Endothelial cell (in vitro differentiated cells): Measurements from ENCODE around the gene CRYBB3. TPM values are rescaled to one million over a fixed set of nuclear protein-coding genes. Genes with fewer than 3 reads are reported as not detected.
"Not testable (repeated sequence)": the region's sequence is repeated elsewhere in the genome, so short reads cannot be mapped to it uniquely, and the experiment has no call there.

Experiments
- DNase-seq: peaks from one replicate; pipeline ENCODE4 v3.0.0; 2021; ENCODE audit warnings: low spot score
- H3K27ac Mint-ChIP-seq: one replicate; pipeline ENCODE4 v1.8.0; 2021; ENCODE audit warnings: mixed read lengths, inconsistent platforms; ENCODE audit not compliant: unreplicated experiment
- H3K27me3 Mint-ChIP-seq: one replicate; pipeline ENCODE4 v1.8.0; 2021; ENCODE audit warnings: mild to moderate bottlenecking, moderate library complexity, mixed read lengths, inconsistent platforms; ENCODE audit not compliant: unreplicated experiment
- H3K36me3 Mint-ChIP-seq: one replicate; pipeline ENCODE4 v1.8.0; 2021; ENCODE audit warnings: mild to moderate bottlenecking, low read depth, mixed read lengths, inconsistent platforms; ENCODE audit not compliant: unreplicated experiment
- H3K4me1 Mint-ChIP-seq: one replicate; pipeline ENCODE4 v1.8.0; 2021; ENCODE audit warnings: mild to moderate bottlenecking, mixed read lengths, inconsistent platforms; ENCODE audit not compliant: unreplicated experiment
- H3K4me3 Mint-ChIP-seq: one replicate; pipeline ENCODE4 v1.8.0; 2021; ENCODE audit warnings: mild to moderate bottlenecking, mixed read lengths, inconsistent platforms; ENCODE audit not compliant: unreplicated experiment
- H3K9me3 Mint-ChIP-seq: one replicate; pipeline ENCODE4 v1.8.0; 2021; ENCODE audit warnings: mixed read lengths, inconsistent platforms; ENCODE audit not compliant: unreplicated experiment
- CTCF ChIP-seq: fragments of 200-600 bp; sonication (generic); IDR thresholded peaks from one replicate; pipeline ENCODE4 v1.5.0; 2021; ENCODE audit warnings: antibody characterized with exemption; ENCODE audit not compliant: unreplicated experiment
- total RNA-seq: library from RNA; stranded (reverse); fragmentation: NEBNext Ultra II Directional; extraction: Animal tissue kit (Norgen Biotek cat#: 25700); gene quantifications from one replicate; pipeline ENCODE4 v1.2.1, GENCODE V29; 2021; ENCODE audit not compliant: unreplicated experiment

CRYBB3 gene
- total RNA-seq, 1 donor from 2014 or later: 0.97 TPM

GRCh38 chr22:25232301-25232700 is 32.6 kb downstream of the CRYBB3 start:
- H3K4me3 Mint-ChIP-seq: no peak overlapping the region
- peaks cover 2% of the 10 kb centered on the region for H3K27me3 Mint-ChIP-seq
- H3K9me3 Mint-ChIP-seq: no peaks in the 10 kb centered on the region
- TF ChIP-seq CTCF: no peak
- peaks cover 4% of the 10 kb centered on the region for H3K36me3 Mint-ChIP-seq
- no peaks in the 10 kb centered on the region for H3K4me1 Mint-ChIP-seq
- no peak overlapping the region for H3K27ac Mint-ChIP-seq
- no peak for DNase-seq

GRCh38 chr22:25233706-25234105 is 34.0 kb downstream of the CRYBB3 start:
- H3K4me3 Mint-ChIP-seq, H3K27ac Mint-ChIP-seq, H3K4me1 Mint-ChIP-seq, H3K9me3 Mint-ChIP-seq, H3K36me3 Mint-ChIP-seq, H3K27me3 Mint-ChIP-seq, DNase-seq: not testable (repeated sequence)

GRCh38 chr22:25235547-25236290 is 36.1 kb downstream of the CRYBB3 start:
- peaks cover 2% of the 10 kb centered on the region for H3K27me3 Mint-ChIP-seq
- no peak overlapping the region for H3K4me3 Mint-ChIP-seq
- H3K4me1 Mint-ChIP-seq: no peaks in the 10 kb centered on the region
- peak; percentile 68 for TF ChIP-seq CTCF
- peak; percentile 95 for DNase-seq
- H3K36me3 Mint-ChIP-seq: peaks cover 4% of the 10 kb centered on the region
- H3K27ac Mint-ChIP-seq: no peak overlapping the region
- H3K9me3 Mint-ChIP-seq: no peaks in the 10 kb centered on the region

GRCh38 chr22:25236417-25236816 is 36.8 kb downstream of the CRYBB3 start:
- Mint-ChIP-seq H3K4me1 (no peaks in the 10 kb centered on the region), H3K9me3 (no peaks in the 10 kb centered on the region), H3K36me3 (peaks cover 4% of the 10 kb centered on the region), H3K27me3 (peaks cover 2% of the 10 kb centered on the region), H3K27ac (no peak overlapping the region), H3K4me3 (no peak overlapping the region)
- DNase-seq: no peak
- no peak for TF ChIP-seq CTCF

GRCh38 chr22:25237503-25237902 is 37.8 kb downstream of the CRYBB3 start:
- Mint-ChIP-seq H3K9me3 (no peaks in the 10 kb centered on the region), H3K27ac (no peak overlapping the region), H3K36me3 (no peaks in the 10 kb centered on the region), H3K4me3 (no peak overlapping the region), H3K4me1 (no peaks in the 10 kb centered on the region), H3K27me3 (peaks cover 2% of the 10 kb centered on the region)
- DNase-seq: no peak
- TF ChIP-seq CTCF: no peak

- DNase-seq, H3K9me3 Mint-ChIP-seq, H3K27ac Mint-ChIP-seq, H3K36me3 Mint-ChIP-seq, H3K4me1 Mint-ChIP-seq, H3K4me3 Mint-ChIP-seq, H3K27me3 Mint-ChIP-seq: not testable (repeated sequence)
These were observed 38.4 kb downstream of the CRYBB3 start for GRCh38 chr22:25238058-25238457.

- not testable (repeated sequence) for H3K4me3 Mint-ChIP-seq, H3K4me1 Mint-ChIP-seq, H3K9me3 Mint-ChIP-seq, H3K27ac Mint-ChIP-seq, DNase-seq, H3K36me3 Mint-ChIP-seq, H3K27me3 Mint-ChIP-seq
These were observed 55.5 kb downstream of the CRYBB3 start for GRCh38 chr22:25255169-25255568.
